ENCODE results near the gene KRT78. TPM values are rescaled to one million over a fixed set of nuclear protein-coding genes. Genes with fewer than 3 reads are reported as not detected.

KRT78 gene
- polyA plus RNA-seq, 1 experiment = not detected

GRCh38 chr12:52879394-52880351 lies 30.9 kb upstream of the KRT78 start:
- H3K4me3 ChIP-seq (ENCODE audit: low read depth, low read length) = no peak overlapping the region

GRCh38 chr12:52878507-52879393 lies 30.0 kb upstream of the KRT78 start:
- ChIA-PET CTCF (interaction anchor here (0.6 to 14.6 kb wide), 66 partner anchors 8 to 853 kb away, joined by 3 to 722 read pairs (median 4); partner anchors contain the start of genes KRT74, KRT8 and KRT85), POLR2A (no interaction called here)
- H3K36me3 ChIP-seq (ENCODE audit: control insufficient read depth, insufficient read depth, low read length) = no peaks in the 10 kb centered on the region
- no peak for DNase-seq (ENCODE audit: low read depth)
- no peak overlapping the region for H3K4me3 ChIP-seq (ENCODE audit: low read depth, low read length)
- no peaks in the 10 kb centered on the region for H3K27me3 ChIP-seq (ENCODE audit: control insufficient read depth, insufficient read depth, low read length)
- no peak for TF ChIP-seq CTCF (IDR thresholded peaks at IDR 0.05; ENCODE audit: insufficient read depth, low read depth, low read length)

More at GRCh38 chr12:52879394-52880351, 30.9 kb upstream of the KRT78 start:
- peak; percentile 93 for TF ChIP-seq CTCF (IDR thresholded peaks at IDR 0.05; ENCODE audit: insufficient read depth, low read depth, low read length)
- Histone ChIP-seq H3K36me3 (ENCODE audit: control insufficient read depth, insufficient read depth, low read length) (no peaks in the 10 kb centered on the region), H3K27me3 (ENCODE audit: control insufficient read depth, insufficient read depth, low read length) (no peaks in the 10 kb centered on the region)
- ChIA-PET CTCF (interaction anchor here (0.6 to 14.6 kb wide), 86 partner anchors 9 to 876 kb away, joined by 3 to 722 read pairs (median 4); partner anchors contain the start of genes KRT74, KRT8, KRT84 and KRT85), POLR2A (no interaction called here)
- DNase-seq (ENCODE audit: low read depth) = no peak

GRCh38 chr12:52877242-52877641 lies 28.4 kb upstream of the KRT78 start:
- CTCF ChIA-PET = interaction anchor here (0.9 to 14.6 kb wide), 11 partner anchors 8 to 733 kb away, joined by 3 to 722 read pairs (median 4); partner anchors contain the start of gene KRT74
- no peak overlapping the region for H3K4me3 ChIP-seq (ENCODE audit: low read depth, low read length)
- no peak for DNase-seq (ENCODE audit: low read depth)
- TF ChIP-seq CTCF (IDR thresholded peaks at IDR 0.05; ENCODE audit: insufficient read depth, low read depth, low read length) = no peak
- POLR2A ChIA-PET = no interaction called here
- H3K36me3 ChIP-seq (ENCODE audit: control insufficient read depth, insufficient read depth, low read length) = no peaks in the 10 kb centered on the region
- H3K27me3 ChIP-seq (ENCODE audit: control insufficient read depth, insufficient read depth, low read length) = no peaks in the 10 kb centered on the region

- no peak overlapping the region for H3K4me3 ChIP-seq (ENCODE audit: low read depth, low read length)
- no peaks in the 10 kb centered on the region for H3K36me3 ChIP-seq (ENCODE audit: control insufficient read depth, insufficient read depth, low read length)
- no peak for DNase-seq (ENCODE audit: low read depth)
- no peak for TF ChIP-seq CTCF (IDR thresholded peaks at IDR 0.05; ENCODE audit: insufficient read depth, low read depth, low read length)
- ChIA-PET POLR2A (no interaction called here), CTCF (interaction anchor here (0.6 to 14.6 kb wide), 10 partner anchors 9 to 733 kb away, joined by 3 to 722 read pairs (median 13); partner anchors contain the start of gene KRT74)
- H3K27me3 ChIP-seq (ENCODE audit: control insufficient read depth, insufficient read depth, low read length) = no peaks in the 10 kb centered on the region
Observed at GRCh38 chr12:52876372-52876771, 27.6 kb upstream of the KRT78 start.

Data from BJ (cell line).